A673 (cell line): Measurements from ENCODE around the gene KMT5B. TPM values are rescaled to one million over a fixed set of nuclear protein-coding genes. Genes with fewer than 3 reads are reported as not detected.

Source experiments
- BruUV-seq: library from RNA; stranded (reverse); fragments of 400-500 nt; replicated peaks from 2 replicates; lab custom pipeline; 2021; lab: Mats Ljungman, UMichigan
- CTCF ChIA-PET: fragments of 300-600 bp; sonication (Branson Sonifier 250); formaldehyde crosslinking; loops from one replicate; lab custom pipeline; 2022; ENCODE audit warnings: antibody characterized with exemption; lab: Charles Lee
- POLR2A ChIA-PET: fragments of 300-600 bp; sonication (Branson Sonifier 250); formaldehyde crosslinking; loops from one replicate; lab custom pipeline; 2022; ENCODE audit warnings: antibody characterized with exemption; ENCODE audit not compliant: low non-redundant PET; lab: Charles Lee
- DNase-seq: peaks from one replicate; pipeline ENCODE4 v3.0.0-alpha.2; 2015; ENCODE audit warnings: low spot score
- H3K27ac ChIP-seq: fragments of 200-600 bp; sonication (generic); 2 replicates; pipeline ENCODE4 v1.5.1; 2016; ENCODE audit warnings: mixed run types, low read depth, mild to moderate bottlenecking, mixed read lengths, antibody characterized with exemption, low read length; ENCODE audit not compliant: poor library complexity, severe bottlenecking
- H3K27me3 ChIP-seq: fragments of 200-600 bp; sonication (generic); replicated peaks from 2 replicates; pipeline ENCODE4 v1.6.1; 2017; ENCODE audit warnings: mixed run types, low read depth, mild to moderate bottlenecking, mixed read lengths, antibody characterized with exemption, low read length; ENCODE audit not compliant: insufficient read depth, poor library complexity
- H3K36me3 ChIP-seq: fragments of 200-600 bp; sonication (generic); 2 replicates; pipeline ENCODE4 v1.6.1; 2016; ENCODE audit warnings: mixed run types, mild to moderate bottlenecking, mixed read lengths, antibody characterized with exemption, low read length; ENCODE audit not compliant: insufficient read depth, poor library complexity, severe bottlenecking
- H3K4me1 ChIP-seq: fragments of 200-600 bp; sonication (generic); 2 replicates; pipeline ENCODE4 v1.6.1; 2017; ENCODE audit warnings: mixed run types, mild to moderate bottlenecking, mixed read lengths, antibody characterized with exemption, low read length; ENCODE audit not compliant: insufficient read depth, poor library complexity, severe bottlenecking
- H3K4me3 ChIP-seq: fragments of 200-600 bp; sonication (generic); 2 replicates; pipeline ENCODE4 v1.5.1; 2016; ENCODE audit warnings: low read depth, mixed run types, mild to moderate bottlenecking, mixed read lengths, low read length; ENCODE audit not compliant: poor library complexity, severe bottlenecking
- H3K9me3 ChIP-seq: fragments of 200-600 bp; sonication (generic); 2 replicates; pipeline ENCODE4 v1.6.1; 2016; ENCODE audit warnings: mixed run types, low read depth, mild to moderate bottlenecking, mixed read lengths, antibody characterized with exemption, low read length; ENCODE audit not compliant: poor library complexity, severe bottlenecking
- CTCF ChIP-seq: fragments of 300-800, 200-600 bp; sonication (generic); conservative IDR thresholded peaks from 2 replicates; pipeline ENCODE4 v1.5.1; 2017; ENCODE audit warnings: low read depth, mild to moderate bottlenecking, antibody characterized with exemption, low read length, moderate library complexity, mixed read lengths
- EZH2 ChIP-seq: fragments of 200-600 bp; sonication (generic); IDR thresholded peaks from 2 replicates; pipeline ENCODE4 v1.6.1; 2017; ENCODE audit warnings: borderline replicate concordance, low read depth, mild to moderate bottlenecking, mixed read lengths, antibody characterized with exemption, low read length; ENCODE audit not compliant: poor library complexity, severe bottlenecking
- intact Hi-C: fragments of 100-400 bp; cut with micrococcal nuclease; formaldehyde crosslinking; loops from one replicate; pipeline ENCODE4 v1.10.0; 2022; ENCODE audit not compliant: unreplicated experiment
- total RNA-seq: library from RNA; stranded (reverse); gene quantifications from 2 replicates; pipeline ENCODE4 v1.2.3, GENCODE V29; 2021

The KMT5B gene
- total RNA-seq, 1 experiment from 2014 or later: 35.4 TPM

GRCh38 chr11:68226421-68226820 lies 13.3 kb upstream of the KMT5B start:
- TF ChIP-seq EZH2 (no peak), CTCF (no peak)
- intact Hi-C loops: no loop called here
- no peaks in the 10 kb centered on the region for H3K36me3 ChIP-seq
- H3K4me3 ChIP-seq: no peak overlapping the region
- ChIA-PET POLR2A (no interaction called here), CTCF (no interaction called here)
- BruUV-seq: no TSS peak
- DNase-seq: no peak
- H3K27me3 ChIP-seq: no peaks in the 10 kb centered on the region
- H3K9me3 ChIP-seq: no peaks in the 10 kb centered on the region
- no peaks in the 10 kb centered on the region for H3K4me1 ChIP-seq
- H3K27ac ChIP-seq: no peak overlapping the region

GRCh38 chr11:68224606-68225005 lies 11.5 kb upstream of the KMT5B start:
- Histone ChIP-seq H3K27me3 (no peaks in the 10 kb centered on the region), H3K4me1 (no peaks in the 10 kb centered on the region), H3K4me3 (no peak overlapping the region), H3K9me3 (no peaks in the 10 kb centered on the region), H3K27ac (no peak overlapping the region), H3K36me3 (no peaks in the 10 kb centered on the region)
- TF ChIP-seq EZH2: no peak
- no peak for TF ChIP-seq CTCF
- DNase-seq: no peak
- intact Hi-C loops: no loop called here
- ChIA-PET POLR2A (no interaction called here), CTCF (no interaction called here)
- no TSS peak for BruUV-seq

- ChIA-PET CTCF (no interaction called here), POLR2A (no interaction called here)
- no peaks in the 10 kb centered on the region for H3K27me3 ChIP-seq
- TF ChIP-seq CTCF (no peak), EZH2 (no peak)
- H3K9me3 ChIP-seq: no peaks in the 10 kb centered on the region
- no peak for DNase-seq
- intact Hi-C loops: no loop called here
- no peak overlapping the region for H3K4me3 ChIP-seq
- no peak overlapping the region for H3K27ac ChIP-seq
- H3K36me3 ChIP-seq: no peaks in the 10 kb centered on the region
- no peaks in the 10 kb centered on the region for H3K4me1 ChIP-seq
- no TSS peak for BruUV-seq
These were observed 10.2 kb upstream of the KMT5B start for GRCh38 chr11:68223275-68223674.
